HepG2 (cell line): ENCODE results near the gene ALB. TPM values are rescaled to one million over a fixed set of nuclear protein-coding genes. Genes with fewer than 3 reads are reported as not detected.
A peak's percentile ranks its signal among the peaks of the same experiment; 100 is the strongest.

Source experiments
- ATAC-seq: fragments of 200-7000 bp; cut with Tn5 transposase; 3 replicates; pipeline ENCODE4 v1.9.1; 2020; ENCODE audit warnings: mild to moderate bottlenecking, moderate library complexity
- BruUV-seq: library from RNA; stranded (reverse); fragments of 400-500 nt; replicated peaks from 2 replicates; lab custom pipeline; 2021; lab: Mats Ljungman, UMichigan
- CTCF ChIA-PET: fragments of 300-600 bp; formaldehyde crosslinking; extraction: SDS; loops from one replicate; lab custom pipeline; 2021; ENCODE audit warnings: low total read pairs, inconsistent platforms, low intra/inter-chr PET ratio; lab: Yijun Ruan, JAX
- POLR2A ChIA-PET: fragments of 350-600 bp; sonication (Branson Sonifier 250); formaldehyde crosslinking; loops from one replicate; lab custom pipeline; 2020; ENCODE audit warnings: antibody characterized with exemption, inconsistent platforms; lab: Yijun Ruan, JAX
- DNase-seq: peaks from one replicate; pipeline ENCODE4 v3.0.0-alpha.2; 2015; ENCODE audit warnings: low spot score
- FAIRE-seq: peaks from 3 replicates; lab custom pipeline; 2011; peaks lifted over from hg19 to GRCh38; lab: Jason Lieb, UNC
- H2AFZ ChIP-seq: one replicate; pipeline ENCODE4 v1.6.1; 2011; ENCODE audit warnings: low read length, inconsistent platforms
- H3K27ac ChIP-seq: fragments of 300-600 bp; 3 replicates; pipeline ENCODE4 v1.8.0; 2011; ENCODE audit warnings: mixed run types, mild to moderate bottlenecking, mixed read lengths, low read length, inconsistent platforms; ENCODE audit not compliant: insufficient read depth; ENCODE audit errors: extremely low read length
- H3K27me3 ChIP-seq, 2 experiments: fragments of 200-600 bp in 1 of 2; 2 replicates in 1 of 2; 3 replicates in 1 of 2; pipeline versions ENCODE4 v1.6.0 to v1.8.0; 2011; ENCODE audit warnings: low read length in 2 of 2, mild to moderate bottlenecking in 2 of 2, moderate library complexity in 2 of 2, inconsistent platforms in 1 of 2; ENCODE audit not compliant: insufficient read depth in 2 of 2, control insufficient read depth in 1 of 2
- H3K36me3 ChIP-seq, 2 experiments: fragments of 200-600 bp in 1 of 2; replicated peaks in 1 of 2; 2 replicates in 1 of 2; 3 replicates in 1 of 2; pipeline versions ENCODE4 v1.5.1 to v1.8.0; 2011; ENCODE audit warnings: low read length in 2 of 2, inconsistent platforms in 1 of 2; ENCODE audit not compliant: insufficient read depth in 2 of 2, control insufficient read depth in 1 of 2
- H3K4me1 ChIP-seq: 2 replicates; pipeline ENCODE4 v1.5.1; 2012; ENCODE audit warnings: low read length, inconsistent platforms; ENCODE audit not compliant: insufficient read depth
- H3K4me2 ChIP-seq: 2 replicates; pipeline ENCODE4 v1.6.0; 2011; ENCODE audit warnings: low read depth, low read length, inconsistent platforms
- H3K4me3 ChIP-seq, 3 experiments: fragments of 200-600 bp in 1 of 3; sonication (generic), shearing (Covaris generic) in 1 of 3; replicated peaks in 1 of 3; 2 replicates each; pipeline ENCODE4 v1.5.1; 2011 to 2016; ENCODE audit warnings: low read length in 3 of 3, inconsistent platforms in 2 of 3, low read depth in 2 of 3, mild to moderate bottlenecking in 2 of 3, control low read depth in 1 of 3, mixed read lengths in 1 of 3; ENCODE audit not compliant: insufficient read depth in 1 of 3
- H3K79me2 ChIP-seq: one replicate; pipeline ENCODE4 v1.6.1; 2011; ENCODE audit warnings: low read length, inconsistent platforms; ENCODE audit not compliant: insufficient read depth
- H3K9ac ChIP-seq: 2 replicates; pipeline ENCODE4 v1.6.0; 2011; ENCODE audit warnings: mild to moderate bottlenecking, low read depth, low read length, inconsistent platforms; ENCODE audit not compliant: insufficient read depth
- H3K9me3 ChIP-seq: 2 replicates; pipeline ENCODE4 v1.5.1; 2012; ENCODE audit warnings: mild to moderate bottlenecking, low read length
- H4K20me1 ChIP-seq: 2 replicates; pipeline ENCODE4 v1.6.0; 2011; ENCODE audit warnings: inconsistent platforms, mild to moderate bottlenecking, low read length, moderate library complexity; ENCODE audit not compliant: insufficient read depth
- ELF1 ChIP-seq: sonication (generic); formaldehyde crosslinking; IDR thresholded peaks from 2 replicates; pipeline ENCODE4 v1.4.0; 2020; ENCODE audit warnings: missing genetic modification reagents
- NR1H2 ChIP-seq: sonication (generic); formaldehyde crosslinking; IDR thresholded peaks from 2 replicates; pipeline ENCODE4 v1.8.1; 2022; ENCODE audit warnings: low read depth, missing genetic modification reagents, borderline replicate concordance
- RBFOX2 ChIP-seq: fragments of 200-400 bp; formaldehyde crosslinking; IDR thresholded peaks from 2 replicates; pipeline ENCODE4 v1.6.1; 2017; ENCODE audit warnings: low read depth, mild to moderate bottlenecking, low read length
- SALL1 ChIP-seq: sonication (generic); formaldehyde crosslinking; IDR thresholded peaks from 2 replicates; pipeline ENCODE4 v1.8.0; 2022; ENCODE audit warnings: mild to moderate bottlenecking, missing genetic modification reagents
- TAF1 ChIP-seq: sonication (generic); formaldehyde crosslinking; IDR thresholded peaks from 2 replicates; pipeline ENCODE4 v1.4.0; 2020; ENCODE audit warnings: missing genetic modification reagents
- ZNF124 ChIP-seq: sonication (generic); formaldehyde crosslinking; IDR thresholded peaks from 2 replicates; pipeline ENCODE4 v1.4.0; 2020; ENCODE audit warnings: missing genetic modification reagents
- ZNF136 ChIP-seq: sonication (generic); formaldehyde crosslinking; IDR thresholded peaks from 2 replicates; pipeline ENCODE4 v1.8.1; 2022; ENCODE audit warnings: low read depth, mild to moderate bottlenecking, moderate library complexity, missing genetic modification reagents
- ZNF704 ChIP-seq: sonication (generic); formaldehyde crosslinking; IDR thresholded peaks from 2 replicates; pipeline ENCODE4 v1.8.1; 2023; ENCODE audit warnings: mild to moderate bottlenecking, inconsistent platforms, moderate library complexity, missing genetic modification reagents, borderline replicate concordance
- ZNF800 ChIP-seq: sonication (generic); formaldehyde crosslinking; IDR thresholded peaks from 2 replicates; pipeline ENCODE4 v1.4.0; 2020; ENCODE audit warnings: missing genetic modification reagents
- ZSCAN12 ChIP-seq: sonication (generic); formaldehyde crosslinking; IDR thresholded peaks from 2 replicates; pipeline ENCODE4 v1.9.0; 2021; ENCODE audit warnings: mild to moderate bottlenecking, missing genetic modification reagents
- WGBS: methylation state at CpG from one replicate; pipeline ENCODE4 v1.1.6; 2017; ENCODE audit warnings: low lambda C conversion rate; 5-methylcytosine and 5-hydroxymethylcytosine counted together
- in situ Hi-C: cut with HindIII; loops from 2 replicates; pipeline ENCODE4 v1.10.0; 2017; ENCODE audit warnings: low pct_unique_long_range_greater_than_20kb; ENCODE audit not compliant: extremely low pct_ligation_motif_present
- intact Hi-C: fragments of 100-400 bp; cut with micrococcal nuclease; formaldehyde crosslinking; loops from one replicate; pipeline ENCODE4 v1.10.0; 2022; ENCODE audit not compliant: unreplicated experiment
- polyA plus RNA-seq, 8 experiments: library from polyadenylated mRNA; depleted of rRNA in 3 of 8; stranded (reverse) in 7 of 8; unstranded in 1 of 8; fragments of >200 nt; fragmentation: Illumina TruSeq in 4 of 8; extraction: Trizol in 4 of 8; gene quantifications; 2 replicates each; pipeline versions ENCODE4 v1.2.1 to v1.2.3, GENCODE V29; 2011 to 2016; ENCODE audit warnings: low read depth in 4 of 8, missing spikeins in 1 of 8, mixed read lengths in 1 of 8; ENCODE audit not compliant: insufficient read depth in 1 of 8
- total RNA-seq, 5 experiments: library from RNA; depleted of rRNA; stranded (reverse); fragments of >200 nt; fragmentation: Illumina TruSeq; extraction: Trizol; gene quantifications; 2 replicates each; pipeline ENCODE4 v1.2.3, GENCODE V29; 2016; ENCODE audit warnings: low read depth in 1 of 5
- TF ChIP-seq, protein P1 (sequence below): sonication (generic); formaldehyde crosslinking; IDR thresholded peaks from 2 replicates; pipeline ENCODE4 v1.4.0; 2020; ENCODE audit warnings: missing genetic modification reagents
- TF ChIP-seq, protein P2 (sequence below): sonication (generic); formaldehyde crosslinking; IDR thresholded peaks from 2 replicates; pipeline ENCODE4 v1.5.0; 2020; ENCODE audit warnings: mild to moderate bottlenecking, missing genetic modification reagents
- TF ChIP-seq, protein P3 (sequence below): sonication (generic); formaldehyde crosslinking; conservative IDR thresholded peaks from 2 replicates; pipeline ENCODE4 v1.8.0; 2022; ENCODE audit warnings: mild to moderate bottlenecking, moderate library complexity, missing genetic modification reagents

ALB gene
- total and polyA plus RNA-seq, 2 of the 13 experiments (the other 11 are each of a cell fraction or from before 2014, with no cell fraction given): 22,259 to 22,625 TPM

DNA sequence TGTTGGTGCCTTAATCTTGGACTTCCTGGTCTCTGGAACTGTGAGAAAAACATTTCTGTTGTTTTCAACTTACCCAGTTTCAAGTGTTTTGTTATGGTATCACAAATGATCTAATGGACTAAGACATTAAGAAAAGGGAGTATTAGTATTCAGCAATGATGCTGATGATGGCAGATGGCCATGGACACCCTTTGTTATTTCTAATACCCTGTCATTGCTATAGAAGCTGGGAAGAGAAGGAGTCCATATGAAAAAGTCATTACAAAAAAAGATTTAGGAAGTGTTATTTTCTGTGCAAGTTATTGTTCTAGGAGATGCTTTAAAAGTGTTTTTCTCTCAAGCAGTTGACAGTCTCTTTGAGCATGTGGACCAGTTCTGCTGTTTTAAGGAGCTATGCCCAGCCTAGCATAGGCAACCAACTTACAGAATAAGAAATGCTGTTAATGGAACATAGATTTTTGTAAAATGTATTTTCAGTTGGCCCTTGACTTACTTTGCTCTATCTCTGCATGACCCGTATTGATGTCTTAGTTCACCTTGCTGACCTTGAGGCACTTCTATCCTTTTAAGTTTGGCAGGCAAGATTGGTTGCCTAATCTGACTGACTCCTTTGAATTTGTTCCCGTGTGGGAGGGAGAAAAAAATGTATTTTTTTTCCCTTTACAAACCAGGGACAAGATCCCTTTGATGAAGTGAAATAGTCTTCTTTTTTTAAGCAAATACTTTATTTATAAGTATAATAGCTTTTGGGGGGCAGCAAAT, 25.9 kb downstream of the ALB start (continued):
- peak; percentile 14; the same call in 1 of the 2 replicates for TF ChIP-seq ELF1
- TF ChIP-seq, all 625 proteins: peak for 87

DNA sequence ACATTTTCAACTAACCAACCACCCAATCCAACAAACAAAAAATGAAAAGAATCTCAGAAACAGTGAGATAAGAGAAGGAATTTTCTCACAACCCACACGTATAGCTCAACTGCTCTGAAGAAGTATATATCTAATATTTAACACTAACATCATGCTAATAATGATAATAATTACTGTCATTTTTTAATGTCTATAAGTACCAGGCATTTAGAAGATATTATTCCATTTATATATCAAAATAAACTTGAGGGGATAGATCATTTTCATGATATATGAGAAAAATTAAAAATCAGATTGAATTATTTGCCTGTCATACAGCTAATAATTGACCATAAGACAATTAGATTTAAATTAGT, 27.7 kb downstream of the ALB start:
- H3K4me3 ChIP-seq: peak overlapping the region; percentile 5 to 42 (median 17); a peak in 1 of 6 replicates
- 0% methylated on average over 1 of the region's 1 CpG for WGBS
- in situ Hi-C loops (no loop called here), intact Hi-C loops (loop anchor here (1.0 to 10.0 kb wide), 4 partner anchors 8 to 177 kb away; partner anchors contain the start of gene ANKRD17)
- H3K27me3 ChIP-seq: no peaks in the 10 kb centered on the region
- ChIA-PET POLR2A (interaction anchor here (1.1 to 6.3 kb wide), 14 partner anchors 11 to 91 kb away, joined by 3 to 85 read pairs (median 14); partner anchors contain the start of gene ALB), CTCF (interaction anchor here (1.7 kb wide), 1 partner anchor 14 kb away, joined by 5 read pairs; no protein-coding TSS in a partner anchor)
- no peaks in the 10 kb centered on the region for H4K20me1 ChIP-seq
- peaks cover 38% of the 10 kb centered on the region for H3K79me2 ChIP-seq
- no peaks in the 10 kb centered on the region for H3K36me3 ChIP-seq
- H2AFZ ChIP-seq: no peak overlapping the region
- ATAC-seq: no peak
- H3K9ac ChIP-seq: peak overlapping the region; percentile 71
- H3K4me1 ChIP-seq: peaks cover 96% of the 10 kb centered on the region
- DNase-seq: no peak
- peak overlapping the region; percentile 98 for H3K27ac ChIP-seq
- FAIRE-seq: no peak
- TSS peak; percentile 96 for BruUV-seq
- no peaks in the 10 kb centered on the region for H3K9me3 ChIP-seq
- peak overlapping the region; percentile 80 for H3K4me2 ChIP-seq
- no peak for TF ChIP-seq ZSCAN12 (CRISPR knock-in tag)
- TF ChIP-seq, protein P1, sequence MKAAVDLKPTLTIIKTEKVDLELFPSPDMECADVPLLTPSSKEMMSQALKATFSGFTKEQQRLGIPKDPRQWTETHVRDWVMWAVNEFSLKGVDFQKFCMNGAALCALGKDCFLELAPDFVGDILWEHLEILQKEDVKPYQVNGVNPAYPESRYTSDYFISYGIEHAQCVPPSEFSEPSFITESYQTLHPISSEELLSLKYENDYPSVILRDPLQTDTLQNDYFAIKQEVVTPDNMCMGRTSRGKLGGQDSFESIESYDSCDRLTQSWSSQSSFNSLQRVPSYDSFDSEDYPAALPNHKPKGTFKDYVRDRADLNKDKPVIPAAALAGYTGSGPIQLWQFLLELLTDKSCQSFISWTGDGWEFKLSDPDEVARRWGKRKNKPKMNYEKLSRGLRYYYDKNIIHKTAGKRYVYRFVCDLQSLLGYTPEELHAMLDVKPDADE: no peak
- no peak for TF ChIP-seq ZNF136
- TF ChIP-seq, protein P2, sequence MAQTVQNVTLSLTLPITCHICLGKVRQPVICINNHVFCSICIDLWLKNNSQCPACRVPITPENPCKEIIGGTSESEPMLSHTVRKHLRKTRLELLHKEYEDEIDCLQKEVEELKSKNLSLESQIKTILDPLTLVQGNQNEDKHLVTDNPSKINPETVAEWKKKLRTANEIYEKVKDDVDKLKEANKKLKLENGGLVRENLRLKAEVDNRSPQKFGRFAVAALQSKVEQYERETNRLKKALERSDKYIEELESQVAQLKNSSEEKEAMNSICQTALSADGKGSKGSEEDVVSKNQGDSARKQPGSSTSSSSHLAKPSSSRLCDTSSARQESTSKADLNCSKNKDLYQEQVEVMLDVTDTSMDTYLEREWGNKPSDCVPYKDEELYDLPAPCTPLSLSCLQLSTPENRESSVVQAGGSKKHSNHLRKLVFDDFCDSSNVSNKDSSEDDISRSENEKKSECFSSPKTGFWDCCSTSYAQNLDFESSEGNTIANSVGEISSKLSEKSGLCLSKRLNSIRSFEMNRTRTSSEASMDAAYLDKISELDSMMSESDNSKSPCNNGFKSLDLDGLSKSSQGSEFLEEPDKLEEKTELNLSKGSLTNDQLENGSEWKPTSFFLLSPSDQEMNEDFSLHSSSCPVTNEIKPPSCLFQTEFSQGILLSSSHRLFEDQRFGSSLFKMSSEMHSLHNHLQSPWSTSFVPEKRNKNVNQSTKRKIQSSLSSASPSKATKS (CRISPR knock-in tag): 0 out of 2 replicates have a peak, but pooled peaks have one; percentile 53
- TF ChIP-seq SALL1 (CRISPR knock-in tag): no peak
- TF ChIP-seq ZNF800 (CRISPR knock-in tag): no peak
- TF ChIP-seq ZNF704 (CRISPR knock-in tag): no peak
- peak; percentile 79 for TF ChIP-seq RBFOX2
- TF ChIP-seq ZNF124 (CRISPR knock-in tag): no peak
- TF ChIP-seq, protein P3, sequence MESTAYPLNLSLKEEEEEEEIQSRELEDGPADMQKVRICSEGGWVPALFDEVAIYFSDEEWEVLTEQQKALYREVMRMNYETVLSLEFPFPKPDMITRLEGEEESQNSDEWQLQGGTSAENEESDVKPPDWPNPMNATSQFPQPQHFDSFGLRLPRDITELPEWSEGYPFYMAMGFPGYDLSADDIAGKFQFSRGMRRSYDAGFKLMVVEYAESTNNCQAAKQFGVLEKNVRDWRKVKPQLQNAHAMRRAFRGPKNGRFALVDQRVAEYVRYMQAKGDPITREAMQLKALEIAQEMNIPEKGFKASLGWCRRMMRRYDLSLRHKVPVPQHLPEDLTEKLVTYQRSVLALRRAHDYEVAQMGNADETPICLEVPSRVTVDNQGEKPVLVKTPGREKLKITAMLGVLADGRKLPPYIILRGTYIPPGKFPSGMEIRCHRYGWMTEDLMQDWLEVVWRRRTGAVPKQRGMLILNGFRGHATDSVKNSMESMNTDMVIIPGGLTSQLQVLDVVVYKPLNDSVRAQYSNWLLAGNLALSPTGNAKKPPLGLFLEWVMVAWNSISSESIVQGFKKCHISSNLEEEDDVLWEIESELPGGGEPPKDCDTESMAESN (CRISPR knock-in tag): no peak
- no peak for TF ChIP-seq NR1H2 (CRISPR knock-in tag)
- no peak for TF ChIP-seq TAF1 (CRISPR knock-in tag)
